AG10803 (cell line): Measurements from ENCODE around the gene OR52A5.

Source experiments
- DNase-seq: peaks from one replicate; pipeline ENCODE4 v3.0.0; 2010; ENCODE audit warnings: low read depth
- H3K4me3 ChIP-seq: 2 replicates; pipeline ENCODE4 v1.5.1; 2011; ENCODE audit warnings: mild to moderate bottlenecking, low read length, control low read depth
- CTCF ChIP-seq: conservative IDR thresholded peaks from 2 replicates; pipeline ENCODE4 v1.5.1; 2011; ENCODE audit warnings: mild to moderate bottlenecking, low read length, control low read depth, inconsistent platforms

The OR52A5 gene

GRCh38 chr11:5081405-5081804 is 56.8 kb downstream of the OR52A5 start:
- DNase-seq, result no peak
- H3K4me3 ChIP-seq, result no peak overlapping the region
- TF ChIP-seq CTCF, result no peak
